B cell (primary cell): Measurements from ENCODE around the gene EXD3.

ENCODE experiments used
- EZH2 ChIP-seq: IDR thresholded peaks from 2 replicates; pipeline ENCODE4 v1.6.1; 2012; ENCODE audit warnings: borderline replicate concordance, low read depth, mild to moderate bottlenecking, moderate library complexity, low read length; ENCODE audit not compliant: insufficient read depth, poor library complexity, severe bottlenecking
- TF ChIP-seq, protein P1 (sequence below): fragments of 200-600 bp; IDR thresholded peaks from one replicate; pipeline ENCODE4 v1.8.0; 2022; ENCODE audit warnings: antibody characterized with exemption, mild to moderate bottlenecking

DNA sequence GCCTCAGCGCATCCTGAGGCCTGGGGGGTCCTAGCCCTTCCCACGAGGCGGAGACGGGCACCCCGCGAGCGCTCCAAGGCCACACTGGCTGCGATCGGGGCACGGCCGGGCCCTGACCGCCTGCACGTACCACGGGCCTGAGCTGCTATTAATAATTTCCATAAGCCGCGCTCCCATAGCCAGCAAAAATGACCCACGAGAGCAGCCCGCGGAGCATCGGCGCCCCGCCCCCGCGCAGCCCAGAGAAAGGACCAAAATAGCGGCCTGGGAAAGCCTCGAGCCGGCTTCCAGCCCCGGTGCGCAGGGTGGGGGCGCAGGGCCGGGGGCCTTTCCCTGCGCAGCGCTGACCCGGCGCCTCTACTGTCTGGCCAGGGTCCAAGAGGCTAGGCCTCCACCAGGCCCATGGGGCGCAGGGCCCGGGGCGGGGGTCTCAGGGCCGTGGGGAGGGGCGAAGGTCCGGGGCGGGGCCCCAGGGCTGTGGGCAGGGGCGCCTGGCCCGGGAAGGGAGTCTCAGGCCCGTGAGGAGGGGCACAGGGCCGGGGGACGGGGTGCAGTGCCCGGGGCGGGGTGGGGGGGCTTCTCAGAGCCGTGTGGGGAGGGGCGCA is 54.4 kb downstream of the EXD3 start:
- TF ChIP-seq EZH2 = no peak
- TF ChIP-seq, protein P1, sequence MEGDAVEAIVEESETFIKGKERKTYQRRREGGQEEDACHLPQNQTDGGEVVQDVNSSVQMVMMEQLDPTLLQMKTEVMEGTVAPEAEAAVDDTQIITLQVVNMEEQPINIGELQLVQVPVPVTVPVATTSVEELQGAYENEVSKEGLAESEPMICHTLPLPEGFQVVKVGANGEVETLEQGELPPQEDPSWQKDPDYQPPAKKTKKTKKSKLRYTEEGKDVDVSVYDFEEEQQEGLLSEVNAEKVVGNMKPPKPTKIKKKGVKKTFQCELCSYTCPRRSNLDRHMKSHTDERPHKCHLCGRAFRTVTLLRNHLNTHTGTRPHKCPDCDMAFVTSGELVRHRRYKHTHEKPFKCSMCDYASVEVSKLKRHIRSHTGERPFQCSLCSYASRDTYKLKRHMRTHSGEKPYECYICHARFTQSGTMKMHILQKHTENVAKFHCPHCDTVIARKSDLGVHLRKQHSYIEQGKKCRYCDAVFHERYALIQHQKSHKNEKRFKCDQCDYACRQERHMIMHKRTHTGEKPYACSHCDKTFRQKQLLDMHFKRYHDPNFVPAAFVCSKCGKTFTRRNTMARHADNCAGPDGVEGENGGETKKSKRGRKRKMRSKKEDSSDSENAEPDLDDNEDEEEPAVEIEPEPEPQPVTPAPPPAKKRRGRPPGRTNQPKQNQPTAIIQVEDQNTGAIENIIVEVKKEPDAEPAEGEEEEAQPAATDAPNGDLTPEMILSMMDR = no peak
